ENCODE results near the gene NLGN4Y. TPM values are rescaled to one million over a fixed set of nuclear protein-coding genes. Genes with fewer than 3 reads are reported as not detected.

The NLGN4Y gene
- total and polyA plus RNA-seq, 2 experiments from 2014 or later: 10.9 to 73.6 TPM

DNA sequence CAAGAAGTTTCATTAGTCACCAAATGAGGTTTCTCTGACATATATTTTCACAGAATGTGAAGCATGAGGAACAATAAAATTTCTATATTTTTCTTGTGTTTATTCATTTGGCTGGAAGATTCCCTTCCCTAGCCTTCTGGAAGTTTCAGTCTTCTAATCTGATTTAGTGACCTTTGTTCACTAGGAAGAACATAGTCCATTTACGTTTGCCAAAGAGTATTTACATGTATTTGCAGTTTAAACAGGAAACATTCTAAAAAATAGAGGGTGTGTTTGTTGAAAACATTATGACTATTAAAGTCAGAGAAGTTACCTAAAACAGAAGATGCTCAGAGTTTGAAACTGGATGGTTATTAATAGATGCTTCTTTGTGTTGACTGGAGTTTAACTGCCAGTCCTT, 238.6 kb downstream of the NLGN4Y start:
- no peak for ATAC-seq
- H3K4me2 ChIP-seq: no peak overlapping the region
- no peak for DNase-seq (ENCODE audit: low spot score)
- Mint-ChIP-seq H3K4me1 (no peaks in the 10 kb centered on the region), H3K4me3 (no peak overlapping the region), H3K36me3 (ENCODE audit: low read depth) (peaks cover 13% of the 10 kb centered on the region; the same call in 2 of the 3 replicates), H3K27ac (no peak overlapping the region), H3K9me3 (no peaks in the 10 kb centered on the region), H3K27me3 (ENCODE audit: insufficient read depth, low read depth, poor library complexity) (no peaks in the 10 kb centered on the region)
- no peak overlapping the region for H2AFZ ChIP-seq
- no peaks in the 10 kb centered on the region for H4K20me1 ChIP-seq (replicated peaks; ENCODE audit: insufficient read depth)
- H3K27ac ChIP-seq (ENCODE audit: low read depth): no peak overlapping the region
- H3K9me2 ChIP-seq (ENCODE audit: insufficient read depth): no peaks in the 10 kb centered on the region
- TF ChIP-seq, protein P1, sequence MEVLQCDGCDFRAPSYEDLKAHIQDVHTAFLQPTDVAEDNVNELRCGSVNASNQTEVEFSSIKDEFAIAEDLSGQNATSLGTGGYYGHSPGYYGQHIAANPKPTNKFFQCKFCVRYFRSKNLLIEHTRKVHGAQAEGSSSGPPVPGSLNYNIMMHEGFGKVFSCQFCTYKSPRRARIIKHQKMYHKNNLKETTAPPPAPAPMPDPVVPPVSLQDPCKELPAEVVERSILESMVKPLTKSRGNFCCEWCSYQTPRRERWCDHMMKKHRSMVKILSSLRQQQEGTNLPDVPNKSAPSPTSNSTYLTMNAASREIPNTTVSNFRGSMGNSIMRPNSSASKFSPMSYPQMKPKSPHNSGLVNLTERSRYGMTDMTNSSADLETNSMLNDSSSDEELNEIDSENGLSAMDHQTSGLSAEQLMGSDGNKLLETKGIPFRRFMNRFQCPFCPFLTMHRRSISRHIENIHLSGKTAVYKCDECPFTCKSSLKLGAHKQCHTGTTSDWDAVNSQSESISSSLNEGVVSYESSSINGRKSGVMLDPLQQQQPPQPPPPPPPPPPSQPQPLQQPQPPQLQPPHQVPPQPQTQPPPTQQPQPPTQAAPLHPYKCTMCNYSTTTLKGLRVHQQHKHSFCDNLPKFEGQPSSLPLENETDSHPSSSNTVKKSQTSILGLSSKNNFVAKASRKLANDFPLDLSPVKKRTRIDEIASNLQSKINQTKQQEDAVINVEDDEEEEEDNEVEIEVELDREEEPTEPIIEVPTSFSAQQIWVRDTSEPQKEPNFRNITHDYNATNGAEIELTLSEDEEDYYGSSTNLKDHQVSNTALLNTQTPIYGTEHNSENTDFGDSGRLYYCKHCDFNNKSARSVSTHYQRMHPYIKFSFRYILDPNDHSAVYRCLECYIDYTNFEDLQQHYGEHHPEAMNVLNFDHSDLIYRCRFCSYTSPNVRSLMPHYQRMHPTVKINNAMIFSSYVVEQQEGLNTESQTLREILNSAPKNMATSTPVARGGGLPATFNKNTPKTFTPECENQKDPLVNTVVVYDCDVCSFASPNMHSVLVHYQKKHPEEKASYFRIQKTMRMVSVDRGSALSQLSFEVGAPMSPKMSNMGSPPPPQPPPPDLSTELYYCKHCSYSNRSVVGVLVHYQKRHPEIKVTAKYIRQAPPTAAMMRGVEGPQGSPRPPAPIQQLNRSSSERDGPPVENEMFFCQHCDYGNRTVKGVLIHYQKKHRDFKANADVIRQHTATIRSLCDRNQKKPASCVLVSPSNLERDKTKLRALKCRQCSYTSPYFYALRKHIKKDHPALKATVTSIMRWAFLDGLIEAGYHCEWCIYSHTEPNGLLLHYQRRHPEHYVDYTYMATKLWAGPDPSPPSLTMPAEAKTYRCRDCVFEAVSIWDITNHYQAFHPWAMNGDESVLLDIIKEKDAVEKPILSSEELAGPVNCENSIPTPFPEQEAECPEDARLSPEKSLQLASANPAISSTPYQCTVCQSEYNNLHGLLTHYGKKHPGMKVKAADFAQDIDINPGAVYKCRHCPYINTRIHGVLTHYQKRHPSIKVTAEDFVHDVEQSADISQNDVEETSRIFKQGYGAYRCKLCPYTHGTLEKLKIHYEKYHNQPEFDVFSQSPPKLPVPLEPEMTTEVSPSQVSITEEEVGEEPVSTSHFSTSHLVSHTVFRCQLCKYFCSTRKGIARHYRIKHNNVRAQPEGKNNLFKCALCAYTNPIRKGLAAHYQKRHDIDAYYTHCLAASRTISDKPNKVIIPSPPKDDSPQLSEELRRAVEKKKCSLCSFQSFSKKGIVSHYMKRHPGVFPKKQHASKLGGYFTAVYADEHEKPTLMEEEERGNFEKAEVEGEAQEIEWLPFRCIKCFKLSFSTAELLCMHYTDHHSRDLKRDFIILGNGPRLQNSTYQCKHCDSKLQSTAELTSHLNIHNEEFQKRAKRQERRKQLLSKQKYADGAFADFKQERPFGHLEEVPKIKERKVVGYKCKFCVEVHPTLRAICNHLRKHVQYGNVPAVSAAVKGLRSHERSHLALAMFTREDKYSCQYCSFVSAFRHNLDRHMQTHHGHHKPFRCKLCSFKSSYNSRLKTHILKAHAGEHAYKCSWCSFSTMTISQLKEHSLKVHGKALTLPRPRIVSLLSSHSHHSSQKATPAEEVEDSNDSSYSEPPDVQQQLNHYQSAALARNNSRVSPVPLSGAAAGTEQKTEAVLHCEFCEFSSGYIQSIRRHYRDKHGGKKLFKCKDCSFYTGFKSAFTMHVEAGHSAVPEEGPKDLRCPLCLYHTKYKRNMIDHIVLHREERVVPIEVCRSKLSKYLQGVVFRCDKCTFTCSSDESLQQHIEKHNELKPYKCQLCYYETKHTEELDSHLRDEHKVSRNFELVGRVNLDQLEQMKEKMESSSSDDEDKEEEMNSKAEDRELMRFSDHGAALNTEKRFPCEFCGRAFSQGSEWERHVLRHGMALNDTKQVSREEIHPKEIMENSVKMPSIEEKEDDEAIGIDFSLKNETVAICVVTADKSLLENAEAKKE (CRISPR knock-in tag; IDR thresholded peaks at IDR 0.05): no peak
- no peak for TF ChIP-seq EZH2phosphoT487 (IDR thresholded peaks at IDR 0.05; ENCODE audit: unreplicated experiment)
- TF ChIP-seq, protein P2, sequence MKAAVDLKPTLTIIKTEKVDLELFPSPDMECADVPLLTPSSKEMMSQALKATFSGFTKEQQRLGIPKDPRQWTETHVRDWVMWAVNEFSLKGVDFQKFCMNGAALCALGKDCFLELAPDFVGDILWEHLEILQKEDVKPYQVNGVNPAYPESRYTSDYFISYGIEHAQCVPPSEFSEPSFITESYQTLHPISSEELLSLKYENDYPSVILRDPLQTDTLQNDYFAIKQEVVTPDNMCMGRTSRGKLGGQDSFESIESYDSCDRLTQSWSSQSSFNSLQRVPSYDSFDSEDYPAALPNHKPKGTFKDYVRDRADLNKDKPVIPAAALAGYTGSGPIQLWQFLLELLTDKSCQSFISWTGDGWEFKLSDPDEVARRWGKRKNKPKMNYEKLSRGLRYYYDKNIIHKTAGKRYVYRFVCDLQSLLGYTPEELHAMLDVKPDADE (IDR thresholded peaks at IDR 0.05): no peak
- no peak for TF ChIP-seq STAT1 (IDR thresholded peaks at IDR 0.05; ENCODE audit: unreplicated experiment)
- TF ChIP-seq NANOG (IDR thresholded peaks at IDR 0.05; ENCODE audit: borderline replicate concordance): no peak
- TF ChIP-seq CREB1 (CRISPR knock-in tag; IDR thresholded peaks at IDR 0.05; ENCODE audit: low read depth): no peak
- no peak for TF ChIP-seq EZH2 (IDR thresholded peaks at IDR 0.05; ENCODE audit: low read depth, unreplicated experiment)
- TF ChIP-seq ZNF114 (CRISPR knock-in tag; IDR thresholded peaks at IDR 0.05): no peak
- no peak overlapping the region for H3K4me3 ChIP-seq
- H3K27me3 ChIP-seq (ENCODE audit: insufficient read depth): no peaks in the 10 kb centered on the region
- H3K79me2 ChIP-seq (replicated peaks; ENCODE audit: insufficient read depth): no peaks in the 10 kb centered on the region
- no peaks in the 10 kb centered on the region for H3K36me3 ChIP-seq (ENCODE audit: insufficient read depth)
- no peaks in the 10 kb centered on the region for H3F3A ChIP-seq (replicated peaks; ENCODE audit: low read depth)
- H3K4me1 ChIP-seq (ENCODE audit: insufficient read depth): no peaks in the 10 kb centered on the region
